Immature natural killer cell (primary cell): ENCODE results near the gene CLEC16A. TPM values are rescaled to one million over a fixed set of nuclear protein-coding genes. Genes with fewer than 3 reads are reported as not detected.

Experiments used
- DNase-seq, 3 donors: peaks; one replicate each; pipeline ENCODE4 v3.0.0; 2022; ENCODE audit warnings: mixed read lengths in 1 of 3
- H3K27ac Mint-ChIP-seq, 6 donors: one replicate each; pipeline ENCODE4 v1.8.0; 2020; ENCODE audit warnings: mixed read lengths in 6 of 6, mild to moderate bottlenecking in 5 of 6, inconsistent platforms in 4 of 6, moderate library complexity in 3 of 6
- H3K27me3 Mint-ChIP-seq, 3 donors: one replicate each; pipeline ENCODE4 v1.8.0; 2020 to 2021; ENCODE audit warnings: low read depth in 3 of 3, mild to moderate bottlenecking in 3 of 3, mixed read lengths in 3 of 3, moderate library complexity in 3 of 3, inconsistent platforms in 1 of 3
- H3K36me3 Mint-ChIP-seq, 3 donors: one replicate each; pipeline ENCODE4 v1.8.0; 2020; ENCODE audit warnings: mixed read lengths in 3 of 3, inconsistent platforms in 2 of 3, mild to moderate bottlenecking in 2 of 3
- H3K4me1 Mint-ChIP-seq, 2 donors: one replicate each; pipeline ENCODE4 v1.8.0; 2020; ENCODE audit warnings: inconsistent platforms in 2 of 2, mild to moderate bottlenecking in 2 of 2, mixed read lengths in 2 of 2, moderate library complexity in 1 of 2
- H3K4me3 Mint-ChIP-seq, 5 donors: one replicate each; pipeline ENCODE4 v1.8.0; 2020; ENCODE audit warnings: mild to moderate bottlenecking in 5 of 5, mixed read lengths in 5 of 5, inconsistent platforms in 3 of 5, moderate library complexity in 3 of 5
- H3K9me3 Mint-ChIP-seq, 6 donors: one replicate each; pipeline ENCODE4 v1.8.0; 2020; ENCODE audit warnings: mild to moderate bottlenecking in 6 of 6, mixed read lengths in 6 of 6, inconsistent platforms in 4 of 6, moderate library complexity in 3 of 6
- polyA plus RNA-seq, 3 donors: library from polyadenylated mRNA; unstranded; fragments of 300-500 nt; fragmentation: Illumina TruSeq; gene quantifications; one replicate each; pipeline ENCODE4 v1.2.3, GENCODE V29; 2021

Gene CLEC16A
- polyA plus RNA-seq, 3 donors from 2014 or later: 5.6 to 19.9 (median 5.6) TPM

GRCh38 chr16:11047939-11048800, 103.8 kb downstream of the CLEC16A start:
- DNase-seq: no peak
- H3K27me3 Mint-ChIP-seq: peaks cover 4% of the 10 kb centered on the region in 3 donors
- no peaks in the 10 kb centered on the region for H3K9me3 Mint-ChIP-seq
- H3K27ac Mint-ChIP-seq: peak overlapping the region in 1 of 6 donors; percentile 49
- H3K36me3 Mint-ChIP-seq: peaks cover 23 to 42% (median 31%) of the 10 kb centered on the region in 3 donors
- H3K4me1 Mint-ChIP-seq: peaks cover 30 to 31% of the 10 kb centered on the region in 2 donors
- no peak overlapping the region for H3K4me3 Mint-ChIP-seq

GRCh38 chr16:11049396-11050059, 105.2 kb downstream of the CLEC16A start:
- peaks cover 33 to 37% of the 10 kb centered on the region in 2 donors for H3K4me1 Mint-ChIP-seq
- peaks cover 4% of the 10 kb centered on the region in 3 donors for H3K27me3 Mint-ChIP-seq
- H3K4me3 Mint-ChIP-seq: no peak overlapping the region
- DNase-seq: no peak
- peak overlapping the region in 1 of 6 donors; percentile 14 for H3K27ac Mint-ChIP-seq
- no peaks in the 10 kb centered on the region for H3K9me3 Mint-ChIP-seq
- peaks cover 17 to 37% (median 28%) of the 10 kb centered on the region in 3 donors for H3K36me3 Mint-ChIP-seq

GRCh38 chr16:11050536-11050935, 106.2 kb downstream of the CLEC16A start:
- peaks cover 4 to 9% (median 5%) of the 10 kb centered on the region in 3 donors for H3K27me3 Mint-ChIP-seq
- peaks cover 17 to 41% (median 34%) of the 10 kb centered on the region in 3 donors for H3K36me3 Mint-ChIP-seq
- no peak for DNase-seq
- peak overlapping the region in 2 of 6 donors; percentile 44 to 58 for H3K27ac Mint-ChIP-seq
- H3K4me3 Mint-ChIP-seq: no peak overlapping the region
- H3K4me1 Mint-ChIP-seq: peaks cover 40 to 42% of the 10 kb centered on the region in 2 donors
- H3K9me3 Mint-ChIP-seq: no peaks in the 10 kb centered on the region

GRCh38 chr16:11050944-11051343, 106.6 kb downstream of the CLEC16A start:
- no peaks in the 10 kb centered on the region for H3K9me3 Mint-ChIP-seq
- peaks cover 44% of the 10 kb centered on the region in 2 donors for H3K4me1 Mint-ChIP-seq
- DNase-seq: no peak
- H3K36me3 Mint-ChIP-seq: peaks cover 17 to 37% (median 31%) of the 10 kb centered on the region in 3 donors
- peak overlapping the region in 1 of 5 donors; percentile 54 for H3K4me3 Mint-ChIP-seq
- no peak overlapping the region for H3K27ac Mint-ChIP-seq
- peaks cover 4 to 9% (median 5%) of the 10 kb centered on the region in 3 donors for H3K27me3 Mint-ChIP-seq

GRCh38 chr16:11051430-11051829, 107.1 kb downstream of the CLEC16A start:
- Mint-ChIP-seq H3K27me3 (peaks cover 4 to 9% (median 5%) of the 10 kb centered on the region in 3 donors), H3K27ac (peak overlapping the region; percentile 33 to 94 (median 77)), H3K4me3 (peak overlapping the region; percentile 54 to 76 (median 66)), H3K9me3 (no peaks in the 10 kb centered on the region), H3K36me3 (peaks cover 17 to 32% (median 31%) of the 10 kb centered on the region in 3 donors), H3K4me1 (peaks cover 49% of the 10 kb centered on the region in 2 donors)
- no peak for DNase-seq

- peak overlapping the region; percentile 18 to 94 (median 77) for H3K27ac Mint-ChIP-seq
- H3K36me3 Mint-ChIP-seq: peaks cover 11 to 30% (median 29%) of the 10 kb centered on the region in 3 donors
- peak overlapping the region; percentile 55 to 76 (median 66) for H3K4me3 Mint-ChIP-seq
- no peaks in the 10 kb centered on the region for H3K9me3 Mint-ChIP-seq
- H3K4me1 Mint-ChIP-seq: peaks cover 54 to 56% of the 10 kb centered on the region in 2 donors
- H3K27me3 Mint-ChIP-seq: peaks cover 4 to 9% (median 5%) of the 10 kb centered on the region in 3 donors
- peak; percentile 73 to 75 (median 73) for DNase-seq
Observed at GRCh38 chr16:11051879-11052808, 107.8 kb downstream of the CLEC16A start.

- peaks cover 54 to 57% of the 10 kb centered on the region in 2 donors for H3K4me1 Mint-ChIP-seq
- H3K4me3 Mint-ChIP-seq: no peak overlapping the region
- no peak for DNase-seq
- no peaks in the 10 kb centered on the region for H3K9me3 Mint-ChIP-seq
- peaks cover 2 to 10% (median 4%) of the 10 kb centered on the region in 3 donors for H3K27me3 Mint-ChIP-seq
- peak overlapping the region in 5 of 6 donors; percentile 28 to 75 (median 57) for H3K27ac Mint-ChIP-seq
- peaks cover 0 to 21% (median 15%) of the 10 kb centered on the region in 3 donors for H3K36me3 Mint-ChIP-seq
Observed at GRCh38 chr16:11053916-11054460, 109.6 kb downstream of the CLEC16A start.

GRCh38 chr16:11056090-11056992, 112.0 kb downstream of the CLEC16A start:
- H3K4me3 Mint-ChIP-seq: peak overlapping the region in 2 of 5 donors; percentile 19 to 25
- H3K36me3 Mint-ChIP-seq: peaks cover 5 to 31% (median 20%) of the 10 kb centered on the region in 3 donors
- H3K27ac Mint-ChIP-seq: peak overlapping the region; percentile 10 to 86 (median 50)
- H3K9me3 Mint-ChIP-seq: no peaks in the 10 kb centered on the region
- H3K4me1 Mint-ChIP-seq: peaks cover 42 to 44% of the 10 kb centered on the region in 2 donors
- peaks cover 2 to 10% (median 4%) of the 10 kb centered on the region in 3 donors for H3K27me3 Mint-ChIP-seq
- no peak for DNase-seq

- no peak for DNase-seq
- no peaks in the 10 kb centered on the region for H3K9me3 Mint-ChIP-seq
- H3K4me1 Mint-ChIP-seq: peaks cover 35 to 36% of the 10 kb centered on the region in 2 donors
- peaks cover 12 to 37% (median 26%) of the 10 kb centered on the region in 3 donors for H3K36me3 Mint-ChIP-seq
- H3K27me3 Mint-ChIP-seq: peaks cover 2 to 10% (median 4%) of the 10 kb centered on the region in 3 donors
- H3K4me3 Mint-ChIP-seq: peak overlapping the region in 1 of 5 donors; percentile 25
- peak overlapping the region in 3 of 6 donors; percentile 23 to 80 (median 64) for H3K27ac Mint-ChIP-seq
Observed at GRCh38 chr16:11056993-11057649, 112.8 kb downstream of the CLEC16A start.

GRCh38 chr16:11057711-11058345, 113.5 kb downstream of the CLEC16A start:
- H3K27me3 Mint-ChIP-seq: peaks cover 0 to 6% (median 2%) of the 10 kb centered on the region in 3 donors
- no peak overlapping the region for H3K4me3 Mint-ChIP-seq
- no peaks in the 10 kb centered on the region for H3K9me3 Mint-ChIP-seq
- no peak overlapping the region for H3K27ac Mint-ChIP-seq
- H3K4me1 Mint-ChIP-seq: peaks cover 28 to 29% of the 10 kb centered on the region in 2 donors
- no peak for DNase-seq
- peaks cover 13 to 43% (median 26%) of the 10 kb centered on the region in 3 donors for H3K36me3 Mint-ChIP-seq

GRCh38 chr16:11058832-11059231, 114.5 kb downstream of the CLEC16A start:
- Mint-ChIP-seq H3K9me3 (no peaks in the 10 kb centered on the region), H3K4me1 (peaks cover 20 to 24% of the 10 kb centered on the region in 2 donors), H3K27ac (no peak overlapping the region), H3K27me3 (peaks cover 0 to 6% (median 2%) of the 10 kb centered on the region in 3 donors), H3K36me3 (peaks cover 15 to 45% (median 26%) of the 10 kb centered on the region in 3 donors), H3K4me3 (no peak overlapping the region)
- no peak for DNase-seq
